ENCODE measurements around the gene RPL26. TPM values are rescaled to one million over a fixed set of nuclear protein-coding genes. Genes with fewer than 3 reads are reported as not detected.

The RPL26 gene
- total RNA-seq, 1 donor from 2014 or later: 4,627 TPM

DNA sequence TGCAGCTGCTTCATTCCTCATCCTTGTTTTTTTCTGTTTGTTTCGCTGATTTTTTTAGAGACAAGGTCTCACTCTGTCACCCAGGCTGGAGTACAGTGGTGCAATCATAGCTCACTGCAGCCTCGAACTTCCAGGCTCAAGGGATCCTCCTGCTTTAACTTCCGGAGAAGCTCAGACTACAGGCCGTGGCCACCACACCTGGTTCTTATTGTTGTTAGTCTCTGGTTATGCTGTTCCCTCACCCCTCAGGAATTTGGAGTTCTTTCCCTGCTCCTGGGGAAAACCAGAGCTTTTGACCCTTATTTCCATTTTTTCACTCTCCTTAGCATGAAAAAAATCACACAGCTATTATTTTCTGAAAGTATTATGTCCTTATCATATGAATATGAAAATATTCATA lies 41.5 kb downstream of the RPL26 start:
- no peak for DNase-seq (ENCODE audit: low read depth)
- H3K4me3 ChIP-seq (ENCODE audit: low read depth, low read length): no peak overlapping the region
- no peak for TF ChIP-seq CTCF (conservative IDR thresholded peaks at IDR 0.05; ENCODE audit: low read depth, low read length)

DNA sequence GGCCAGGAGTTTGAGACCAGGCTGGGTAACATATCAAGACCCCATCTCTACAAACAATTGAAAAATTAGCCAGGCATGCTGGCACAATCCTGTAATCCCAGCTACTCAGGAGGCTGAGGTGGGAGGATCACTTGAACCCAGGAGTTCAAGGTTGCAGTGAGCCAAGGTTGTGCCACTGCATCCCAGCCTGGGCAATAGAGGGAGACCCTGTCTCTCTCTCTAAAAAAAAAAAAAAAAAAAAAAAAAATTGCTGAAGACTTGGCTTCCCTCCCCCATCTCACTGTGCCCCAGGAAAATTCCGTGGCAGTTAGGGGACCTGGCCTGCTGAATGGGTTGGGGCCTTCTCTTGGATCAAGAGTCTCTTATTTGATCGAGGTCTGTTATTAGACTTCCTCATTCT lies 43.5 kb downstream of the RPL26 start, which contains the start of gene ODF4:
Gene ODF4, plus strand, starts transcription at position 301 of the 400 bp plus-strand sequence. CDS start 212 bp downstream, outside the sequence.
- TF ChIP-seq CTCF (conservative IDR thresholded peaks at IDR 0.05; ENCODE audit: low read depth, low read length): no peak
- no peak for DNase-seq (ENCODE audit: low read depth)
- H3K4me3 ChIP-seq (ENCODE audit: low read depth, low read length): no peak within 1 kb of the TSS

DNA sequence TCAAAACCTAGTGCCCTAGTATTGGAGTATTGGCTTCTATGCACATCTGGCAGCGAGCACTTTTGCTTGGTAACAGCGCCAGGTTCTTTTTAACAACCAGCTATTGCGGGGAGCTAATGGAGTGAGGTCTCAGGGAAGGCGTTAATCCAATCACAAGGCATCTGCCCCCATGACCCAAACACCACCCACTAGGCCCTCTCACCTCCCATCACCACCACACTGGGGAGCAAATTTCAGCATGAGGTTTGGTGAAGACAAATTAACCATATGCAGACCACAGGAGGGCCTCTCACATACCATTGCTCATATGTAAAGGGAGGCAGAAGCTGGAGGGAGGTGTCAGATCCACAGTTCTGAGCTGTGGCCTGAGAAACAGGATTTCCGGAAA lies 44.2 kb downstream of the RPL26 start:
- H3K4me3 ChIP-seq (ENCODE audit: low read depth, low read length): no peak overlapping the region
- no peak for TF ChIP-seq CTCF (conservative IDR thresholded peaks at IDR 0.05; ENCODE audit: low read depth, low read length)
- DNase-seq (ENCODE audit: low read depth): no peak

GRCh38 chr17:8337802-8338752 lies 44.9 kb downstream of the RPL26 start:
- DNase-seq (ENCODE audit: low read depth): no peak
- TF ChIP-seq CTCF (conservative IDR thresholded peaks at IDR 0.05; ENCODE audit: low read depth, low read length): no peak
- H3K4me3 ChIP-seq (ENCODE audit: low read depth, low read length): no peak overlapping the region

GRCh38 chr17:8333281-8333680 lies 49.7 kb downstream of the RPL26 start:
- no peak for TF ChIP-seq CTCF (conservative IDR thresholded peaks at IDR 0.05; ENCODE audit: low read depth, low read length)
- no peak overlapping the region for H3K4me3 ChIP-seq (ENCODE audit: low read depth, low read length)
- DNase-seq (ENCODE audit: low read depth): no peak

DNA sequence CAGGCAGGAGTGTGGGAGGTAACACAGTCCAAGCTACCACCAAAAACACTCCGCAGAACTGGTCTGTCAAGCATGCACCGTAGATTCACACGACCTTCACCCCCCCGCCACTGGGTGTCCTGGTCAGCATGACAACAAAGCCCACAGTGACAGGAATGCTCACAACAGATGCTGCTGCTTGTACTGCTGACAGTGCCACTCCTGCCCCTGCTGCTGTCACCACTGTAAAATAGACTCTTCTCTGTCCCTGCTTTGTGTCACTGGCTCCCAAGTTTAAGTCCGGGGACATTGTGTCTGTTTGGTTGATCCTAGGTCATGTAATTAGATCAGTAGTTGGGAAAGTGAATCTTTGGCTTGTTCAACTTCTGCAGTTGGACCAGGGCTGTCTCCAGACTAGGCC lies 50.3 kb downstream of the RPL26 start:
- no peak overlapping the region for H3K4me3 ChIP-seq (ENCODE audit: low read depth, low read length)
- TF ChIP-seq CTCF (conservative IDR thresholded peaks at IDR 0.05; ENCODE audit: low read depth, low read length): no peak
- DNase-seq (ENCODE audit: low read depth): no peak

DNA sequence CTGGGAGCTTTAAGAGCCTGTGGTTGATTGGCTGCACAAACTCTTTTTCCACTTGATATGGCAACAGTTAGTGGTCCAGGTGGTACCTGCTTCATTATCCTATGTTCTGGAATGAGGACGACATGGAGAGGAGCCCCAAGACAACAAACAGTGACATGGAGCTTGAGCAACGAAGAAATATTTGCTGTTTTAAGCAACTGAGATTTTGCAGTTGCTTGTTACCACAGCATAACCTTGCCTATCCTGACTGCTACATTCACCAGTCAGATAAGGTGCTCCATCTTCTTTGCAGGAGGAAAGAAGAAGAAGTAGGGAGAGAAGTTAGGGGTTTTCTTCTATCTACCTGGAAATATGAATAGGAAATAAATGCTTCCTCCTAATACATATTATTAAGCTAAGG lies 50.9 kb downstream of the RPL26 start:
- no peak for DNase-seq (ENCODE audit: low read depth)
- H3K4me3 ChIP-seq (ENCODE audit: low read depth, low read length): no peak overlapping the region
- TF ChIP-seq CTCF (conservative IDR thresholded peaks at IDR 0.05; ENCODE audit: low read depth, low read length): no peak

Data from epithelial cell of proximal tubule (primary cell).